Left hindlimb (tissue), 1 donor: Measurements from ENCODE around the gene DHX8.
A peak's percentile ranks its signal among the peaks of the same experiment; 100 is the strongest.

Experiments
- DNase-seq: peaks from one replicate; pipeline ENCODE4 v3.0.0-alpha.2; 2018

The DHX8 gene

DNA sequence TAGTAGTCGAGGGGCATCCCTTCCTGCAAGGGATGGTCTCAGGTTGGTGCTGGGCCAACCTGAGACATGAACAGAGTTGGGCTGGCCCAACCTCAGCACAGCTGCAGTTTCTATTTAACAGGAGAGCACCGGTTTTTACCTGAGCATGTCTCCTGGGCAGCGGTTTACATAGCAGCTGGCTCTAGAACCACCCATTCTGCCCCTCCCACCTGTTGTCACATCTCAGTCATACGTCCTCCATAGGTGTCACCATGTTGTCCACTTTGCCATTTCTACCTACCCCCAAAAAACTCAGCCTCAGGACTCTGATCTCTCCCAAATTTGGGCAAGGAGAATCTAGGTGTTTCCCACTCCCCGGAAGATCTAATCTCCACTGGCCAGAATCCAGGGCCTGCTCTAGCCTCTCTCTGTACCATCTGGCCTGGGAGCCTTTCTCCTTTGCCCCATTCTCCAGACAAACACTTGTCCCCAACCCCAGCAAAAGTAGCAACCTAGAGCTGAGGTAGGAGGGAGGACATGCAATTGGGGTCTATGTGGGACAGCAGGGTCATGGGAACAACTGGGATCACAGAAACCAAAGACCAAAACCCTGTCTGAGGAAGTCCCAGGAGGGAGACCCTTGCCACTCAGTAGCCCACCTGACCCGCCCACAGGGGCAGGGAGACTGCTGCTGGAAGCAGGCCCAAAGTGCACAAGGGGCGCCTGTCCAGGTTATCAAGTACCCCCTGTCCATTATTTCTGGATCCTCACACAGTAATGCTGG lies 43.3 kb downstream of the DHX8 start:
- no peak for DNase-seq

DNA sequence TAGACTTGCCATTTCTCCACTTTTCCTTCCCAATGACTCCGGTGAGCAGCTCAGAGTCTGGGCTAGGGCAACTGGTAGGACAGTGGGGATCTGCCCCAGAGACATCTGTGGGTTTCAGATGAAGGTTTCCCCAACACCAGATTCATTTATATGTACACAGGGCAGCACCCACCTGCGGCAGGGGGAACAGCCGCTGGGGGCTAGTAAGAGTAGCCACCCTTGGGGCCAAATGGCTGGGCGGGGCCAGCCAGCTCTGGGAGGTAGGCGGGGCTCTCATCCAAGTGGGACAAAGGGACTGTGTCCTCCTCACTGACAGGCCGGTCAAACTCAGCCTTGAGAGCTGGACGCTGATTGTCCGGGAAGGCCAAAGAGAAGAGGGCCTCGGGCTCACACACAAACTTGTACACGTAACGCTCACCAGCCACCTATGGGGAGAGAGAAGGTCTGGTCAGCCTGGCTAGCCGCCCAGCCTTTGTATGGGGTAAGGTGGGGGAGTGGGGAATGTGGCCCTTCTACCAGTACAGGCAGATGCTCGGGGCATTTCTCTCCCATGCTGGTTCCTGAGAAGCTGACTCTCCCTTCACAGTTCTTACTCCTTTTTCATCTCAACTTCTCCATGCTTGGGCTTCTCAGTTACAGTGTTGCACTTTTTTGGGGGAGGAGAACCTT lies 44.7 kb downstream of the DHX8 start:
- no peak for DNase-seq

DNA sequence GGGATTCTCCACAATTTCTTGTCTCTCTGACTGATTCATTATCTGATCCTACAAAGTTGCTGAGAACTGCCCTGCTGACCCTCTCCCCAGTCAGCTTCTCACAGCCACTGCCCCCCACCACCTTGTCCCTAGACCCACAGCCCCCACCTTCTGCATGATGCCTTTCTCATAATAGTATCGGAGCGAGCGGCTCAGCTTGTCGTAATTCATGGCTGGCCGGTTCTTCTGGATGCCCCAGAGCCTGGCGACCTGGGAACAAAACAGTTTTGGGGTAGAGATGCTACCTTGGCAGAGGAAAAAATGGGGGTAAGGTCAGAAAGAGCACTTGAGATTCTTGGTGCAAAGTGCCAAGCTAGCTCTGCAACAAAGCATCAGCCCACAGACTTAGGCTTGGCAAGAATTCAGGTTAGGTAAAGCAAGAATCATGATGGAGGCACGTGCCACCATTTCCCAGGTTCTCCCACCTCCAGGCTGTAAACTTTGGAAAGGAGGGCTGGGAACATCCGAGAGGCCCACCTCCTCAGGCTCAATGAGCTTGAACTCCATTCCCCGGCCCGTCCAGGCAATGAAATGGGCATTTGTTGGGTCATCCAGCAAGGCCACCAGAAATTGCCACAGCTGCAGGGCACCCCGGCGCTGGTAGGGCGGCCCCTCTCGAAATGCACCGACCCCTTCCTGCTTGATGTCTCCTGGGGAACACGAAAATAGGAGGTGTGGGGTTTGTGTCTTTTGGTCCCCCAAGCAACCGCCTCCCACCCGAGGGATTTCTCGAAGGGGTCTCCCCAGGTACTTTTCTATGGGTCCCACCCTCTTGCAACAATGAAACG lies 45.4 kb downstream of the DHX8 start:
- no peak for DNase-seq

DNA sequence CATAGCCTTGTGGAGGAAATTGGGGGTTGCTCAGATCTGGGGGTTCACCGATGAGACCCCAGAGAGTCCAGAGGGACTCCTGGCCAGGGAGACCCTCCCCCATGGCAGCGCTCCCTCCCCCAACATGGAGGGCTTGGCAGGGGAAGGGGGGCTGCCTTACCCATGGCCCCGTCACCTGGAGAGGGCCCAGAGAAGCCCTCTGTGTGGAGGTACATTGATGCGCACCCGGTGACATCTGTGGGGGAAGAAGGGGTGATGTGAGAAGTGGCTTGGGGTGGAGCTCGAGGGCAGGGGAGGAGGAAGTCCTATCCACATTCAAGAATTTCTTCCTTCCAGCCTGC lies 46.1 kb downstream of the DHX8 start:
- no peak for DNase-seq

DNA sequence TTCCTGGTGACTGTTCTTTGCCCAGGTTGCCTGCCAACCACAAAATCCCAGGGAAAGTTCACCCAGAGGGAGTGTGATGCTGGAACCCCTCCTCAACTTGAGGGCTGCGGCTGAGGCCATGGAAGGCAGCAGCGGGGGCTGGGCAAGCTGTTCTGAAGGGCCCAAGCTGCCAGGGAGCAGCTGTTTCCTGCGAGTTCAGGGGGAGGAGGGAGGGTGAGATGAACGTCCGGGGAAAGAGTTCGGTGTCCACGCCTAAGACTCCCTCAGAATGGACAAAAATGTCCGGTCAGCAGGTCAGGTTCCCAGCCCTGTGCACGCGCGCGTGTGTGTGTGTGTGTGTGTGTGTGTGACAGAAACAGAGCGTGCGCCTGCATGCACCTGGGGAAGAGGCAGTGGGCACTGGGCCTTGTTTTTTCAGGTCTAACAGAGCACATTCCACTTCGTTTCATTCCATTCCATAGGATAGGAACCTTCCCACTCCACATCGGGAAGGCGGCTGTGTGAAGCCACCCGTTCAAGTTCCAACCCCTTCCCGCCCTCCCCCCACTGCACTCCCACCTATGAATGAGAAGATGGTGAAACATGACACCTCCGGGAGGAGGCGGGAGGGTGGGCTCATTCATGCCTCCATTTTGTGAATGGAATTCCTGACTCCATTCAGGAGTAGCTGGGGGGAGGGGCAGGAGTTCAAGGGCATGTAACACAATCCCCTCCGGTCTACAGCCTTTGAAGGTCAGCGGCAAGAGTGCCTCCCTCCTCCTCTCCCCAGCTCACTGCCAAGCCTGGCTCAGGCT lies 46.7 kb downstream of the DHX8 start:
- DNase-seq, result peak; percentile 94

DNA sequence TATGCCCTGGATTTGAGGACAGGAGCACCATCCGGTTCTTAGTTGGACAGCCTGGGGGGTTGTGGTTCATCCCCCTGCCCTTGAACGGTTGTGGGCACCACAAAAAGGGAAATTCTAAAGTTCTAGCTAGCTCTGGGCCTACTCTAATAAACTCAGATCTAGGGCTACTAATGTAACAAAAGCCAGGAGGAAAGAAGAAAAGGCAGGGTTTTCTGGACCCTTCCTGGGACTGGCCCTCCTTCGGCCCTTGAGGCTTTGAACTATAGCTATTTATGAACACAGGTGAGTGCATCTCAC lies 47.3 kb downstream of the DHX8 start:
- DNase-seq, result no peak

DNA sequence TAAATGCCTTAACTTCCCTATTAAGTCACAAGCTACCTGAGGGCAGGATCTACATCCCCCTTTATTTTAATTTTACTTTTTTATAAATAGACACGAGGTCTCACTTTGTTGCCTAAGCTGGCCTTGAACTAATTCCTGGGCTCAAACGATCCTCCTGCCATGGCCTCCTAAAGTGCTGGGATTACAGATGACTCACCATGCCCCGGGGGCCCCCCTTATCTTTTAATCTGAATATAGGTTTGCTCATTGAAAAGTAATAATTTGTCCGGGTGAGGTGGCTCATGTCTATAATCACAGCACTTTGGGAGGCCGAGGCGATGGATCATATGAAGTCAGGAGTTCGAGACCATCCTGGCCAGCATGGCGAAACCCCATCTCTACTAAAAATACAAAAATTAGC lies 48.2 kb downstream of the DHX8 start:
- DNase-seq, result no peak

DNA sequence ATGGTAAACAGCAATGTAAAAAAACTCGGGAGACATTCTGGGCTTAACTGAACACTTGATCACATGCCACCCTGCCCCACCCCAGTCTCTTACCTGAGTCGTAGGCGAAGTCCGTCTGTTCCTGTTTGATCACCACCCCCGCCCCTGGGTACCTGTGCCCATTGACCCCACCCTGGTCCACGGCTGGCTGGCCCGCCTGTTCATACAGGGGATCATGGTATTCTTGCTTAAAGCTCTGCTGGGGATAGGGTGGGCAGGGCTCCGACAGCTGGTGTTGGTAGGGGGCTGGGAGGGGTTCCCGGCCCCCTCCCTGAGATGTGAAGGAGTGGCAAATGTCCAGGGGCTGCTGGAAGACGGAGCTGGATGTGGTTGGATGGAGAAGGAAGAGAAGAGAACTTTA lies 48.8 kb downstream of the DHX8 start:
- no peak for DNase-seq

DNA sequence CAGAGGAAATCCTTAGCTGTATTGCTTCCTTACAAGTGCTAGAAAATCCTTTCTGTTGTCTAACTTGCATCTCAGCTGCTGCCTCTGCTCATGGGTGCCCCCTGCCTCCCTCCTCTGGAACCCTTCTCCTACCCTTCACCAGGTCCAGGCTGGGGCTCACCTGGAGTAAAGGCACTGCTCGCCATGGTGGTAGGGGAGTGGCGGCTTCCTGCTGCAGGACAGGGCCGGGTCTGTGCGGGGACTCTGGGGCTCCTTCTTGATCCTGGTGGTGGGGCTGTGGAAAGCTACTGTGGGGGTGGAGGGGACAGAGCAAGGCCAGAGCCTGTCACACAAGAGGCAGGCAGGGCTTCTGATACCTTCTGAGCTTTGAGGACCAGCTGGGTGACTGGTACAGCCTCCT lies 49.9 kb downstream of the DHX8 start:
- no peak for DNase-seq

DNA sequence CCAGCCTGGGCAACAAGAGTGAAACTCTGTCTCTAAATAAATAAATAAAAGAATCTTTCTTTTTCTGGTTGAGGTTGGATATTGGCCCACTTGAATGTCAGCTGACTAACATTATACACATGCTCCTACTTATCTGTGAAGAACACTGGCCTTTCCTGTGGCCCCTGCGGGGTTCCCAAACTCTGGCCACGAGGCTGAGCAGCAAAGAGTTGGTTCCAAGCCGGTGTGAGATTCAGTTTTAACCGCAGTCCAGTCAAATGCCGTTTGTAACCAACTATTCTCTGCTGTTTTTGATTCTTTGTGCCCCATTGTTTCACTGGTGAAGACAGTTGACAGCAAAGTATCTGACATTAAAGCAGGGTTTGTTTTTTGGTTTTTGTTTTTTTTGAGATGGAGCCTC lies 51.1 kb downstream of the DHX8 start:
- DNase-seq, result no peak

DNA sequence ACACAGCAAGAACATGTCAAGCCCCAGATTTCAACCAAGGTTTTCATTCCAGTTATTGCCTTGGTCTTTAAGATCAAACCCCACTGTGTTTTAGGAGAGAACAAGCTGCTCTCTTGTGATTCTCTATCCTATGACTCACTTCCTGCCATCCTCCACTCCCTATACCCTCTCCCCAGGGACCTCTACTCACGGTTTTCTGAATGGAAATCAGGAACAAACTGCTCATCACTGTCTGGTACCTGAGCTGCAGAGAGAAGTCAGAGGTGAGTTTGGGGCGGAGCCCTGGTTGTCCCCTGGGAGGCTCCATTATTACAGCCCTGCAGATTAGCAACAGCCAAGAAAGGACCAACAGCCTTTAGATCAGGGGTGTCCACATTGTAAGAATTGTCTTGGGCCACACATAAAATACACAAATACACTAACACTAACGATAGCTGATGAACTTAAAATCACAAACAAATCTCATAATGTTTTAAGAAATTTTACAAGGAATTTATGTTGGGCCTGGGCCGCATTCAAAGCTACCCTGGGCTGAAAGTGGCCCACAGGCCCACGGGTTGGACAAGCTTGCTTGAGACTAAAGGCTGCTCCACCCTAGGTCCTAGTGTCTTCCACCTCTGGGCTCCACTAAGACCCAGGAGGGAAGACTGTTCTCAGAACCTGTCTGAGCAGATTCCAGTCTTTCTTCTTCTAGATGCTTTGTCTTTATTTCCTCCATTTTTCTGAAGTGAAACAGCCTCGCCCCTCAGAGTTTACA lies 52.6 kb downstream of the DHX8 start:
- DNase-seq, result no peak

DNA sequence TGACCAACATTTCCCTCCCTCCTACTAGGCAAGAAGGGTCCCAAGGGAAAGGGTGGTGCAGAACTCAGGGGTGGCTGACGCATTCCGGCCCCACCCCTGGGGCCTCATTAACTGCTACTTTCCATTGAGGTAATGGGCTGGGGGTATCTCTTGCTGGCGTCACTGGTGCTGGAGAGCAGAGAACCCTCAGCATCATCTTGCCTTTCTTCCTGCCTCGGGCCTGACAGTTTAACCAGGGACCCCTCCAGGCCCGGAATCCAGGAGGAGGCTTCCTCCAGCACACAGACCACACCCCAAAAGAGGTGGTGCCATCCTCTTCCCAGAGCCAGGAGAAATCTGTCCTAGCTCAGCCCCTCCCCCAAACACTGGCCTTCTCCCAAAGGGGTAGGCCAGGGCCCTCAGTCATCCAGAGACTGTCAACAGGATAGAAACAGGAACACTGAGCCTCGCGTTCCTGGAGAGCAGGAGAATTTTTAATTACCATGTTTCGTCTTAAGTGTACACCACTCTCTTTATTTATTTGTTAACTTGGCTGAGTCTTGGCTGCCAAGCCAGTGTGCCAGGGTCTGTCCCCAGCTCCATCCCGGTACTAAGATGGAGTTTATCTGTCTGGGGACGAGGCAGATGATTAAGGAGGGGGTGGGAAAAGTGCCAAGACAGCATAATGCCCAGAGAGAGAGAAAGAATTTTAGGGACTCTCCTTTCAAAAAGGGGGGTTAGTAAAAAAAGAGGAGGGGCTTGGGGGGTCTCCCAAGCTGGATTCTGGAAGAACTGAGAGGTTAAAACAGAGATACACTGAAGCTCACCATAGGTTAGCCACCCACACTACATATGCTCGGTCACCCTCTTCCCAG lies 57.3 kb downstream of the DHX8 start:
- no peak for DNase-seq

DNA sequence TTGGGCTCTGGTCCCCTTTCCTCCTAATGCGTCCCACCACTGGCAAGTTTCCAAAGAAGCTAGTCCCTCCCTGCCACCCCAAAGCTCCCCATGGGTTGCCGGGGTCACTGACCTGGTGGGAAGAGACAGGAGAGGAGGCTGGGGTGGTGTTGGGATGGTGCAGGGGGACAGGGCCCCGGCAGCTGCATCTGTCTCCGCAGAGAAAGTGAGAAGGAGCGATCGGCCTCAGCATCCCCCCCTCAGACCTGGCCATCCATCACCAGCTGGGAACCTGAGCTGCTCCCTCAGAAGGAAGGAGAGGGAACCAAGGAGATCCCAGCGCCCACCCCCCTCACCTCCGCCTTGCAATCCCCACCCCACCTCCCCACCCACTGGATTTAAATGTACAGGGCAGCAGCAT lies 59.1 kb downstream of the DHX8 start:
- no peak for DNase-seq

DNA sequence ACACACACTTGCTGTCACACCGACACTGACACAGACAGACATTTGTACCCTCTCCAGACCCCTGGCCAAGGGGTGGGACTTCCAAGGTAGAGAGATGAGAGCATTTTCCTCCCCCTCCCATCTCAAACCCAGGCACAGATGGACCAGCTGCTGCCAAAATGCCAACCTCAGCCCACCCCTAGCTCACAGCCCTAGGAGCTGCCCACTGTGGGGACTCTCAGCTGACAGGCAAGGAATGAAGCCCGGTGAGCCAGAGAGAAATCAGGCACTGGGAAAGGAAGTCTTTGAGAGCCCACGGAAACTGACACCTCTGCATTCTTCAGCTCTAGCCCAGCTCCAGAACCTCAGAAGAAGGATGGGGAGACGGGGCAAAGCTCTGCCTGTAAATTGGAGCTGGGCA lies 59.5 kb downstream of the DHX8 start:
- no peak for DNase-seq

DNA sequence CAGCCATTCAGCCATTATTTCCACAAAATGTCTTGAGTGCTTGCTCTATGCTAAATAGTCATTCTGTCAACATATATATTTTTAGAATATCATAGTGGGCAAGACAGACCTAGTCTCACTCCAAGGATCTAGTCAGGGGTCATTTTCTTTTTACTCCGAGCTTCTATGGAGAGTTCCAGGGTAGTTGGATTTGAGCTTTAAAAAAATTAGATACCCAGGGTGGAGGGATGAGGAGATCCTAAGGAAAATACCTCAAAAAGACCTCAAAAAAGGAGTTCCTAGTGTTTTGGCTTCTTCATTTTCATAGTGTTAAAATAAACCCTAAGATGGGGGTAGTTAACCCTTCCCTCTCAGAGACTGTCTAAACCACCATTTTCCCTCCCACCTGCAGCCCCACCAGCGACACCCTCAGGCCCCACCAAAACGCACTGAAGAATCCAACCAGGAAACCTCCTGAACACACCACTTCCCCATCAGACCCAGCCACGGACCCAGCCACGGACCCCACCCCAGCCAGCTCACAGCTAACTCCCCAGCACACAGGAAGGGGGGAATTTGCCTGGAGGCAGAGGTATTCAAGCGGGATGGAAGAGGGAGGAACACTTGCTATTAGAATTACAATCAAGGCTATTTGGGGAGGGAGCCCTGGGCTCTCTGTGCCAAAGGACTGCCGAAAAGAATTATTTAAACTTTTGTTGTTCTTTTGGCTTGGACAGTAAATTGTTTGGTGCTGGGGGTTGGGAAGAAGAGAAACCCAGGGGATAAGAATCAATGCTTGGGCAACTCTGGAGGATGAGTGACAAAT lies 60.2 kb downstream of the DHX8 start:
- no peak for DNase-seq

DNA sequence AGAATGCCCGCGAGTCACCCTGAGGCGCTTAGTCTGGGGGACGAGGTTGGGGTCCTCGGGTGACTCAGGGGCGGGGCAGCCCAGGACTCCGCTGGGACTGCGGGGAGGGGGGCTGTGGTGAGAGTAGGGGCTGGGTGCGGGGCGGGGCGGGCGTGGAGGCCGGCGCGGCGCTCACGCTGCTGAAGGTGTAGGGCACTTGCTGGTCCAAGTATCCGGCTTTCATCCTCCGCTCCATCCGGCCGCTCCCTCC lies 61.5 kb downstream of the DHX8 start:
- no peak for DNase-seq

DNA sequence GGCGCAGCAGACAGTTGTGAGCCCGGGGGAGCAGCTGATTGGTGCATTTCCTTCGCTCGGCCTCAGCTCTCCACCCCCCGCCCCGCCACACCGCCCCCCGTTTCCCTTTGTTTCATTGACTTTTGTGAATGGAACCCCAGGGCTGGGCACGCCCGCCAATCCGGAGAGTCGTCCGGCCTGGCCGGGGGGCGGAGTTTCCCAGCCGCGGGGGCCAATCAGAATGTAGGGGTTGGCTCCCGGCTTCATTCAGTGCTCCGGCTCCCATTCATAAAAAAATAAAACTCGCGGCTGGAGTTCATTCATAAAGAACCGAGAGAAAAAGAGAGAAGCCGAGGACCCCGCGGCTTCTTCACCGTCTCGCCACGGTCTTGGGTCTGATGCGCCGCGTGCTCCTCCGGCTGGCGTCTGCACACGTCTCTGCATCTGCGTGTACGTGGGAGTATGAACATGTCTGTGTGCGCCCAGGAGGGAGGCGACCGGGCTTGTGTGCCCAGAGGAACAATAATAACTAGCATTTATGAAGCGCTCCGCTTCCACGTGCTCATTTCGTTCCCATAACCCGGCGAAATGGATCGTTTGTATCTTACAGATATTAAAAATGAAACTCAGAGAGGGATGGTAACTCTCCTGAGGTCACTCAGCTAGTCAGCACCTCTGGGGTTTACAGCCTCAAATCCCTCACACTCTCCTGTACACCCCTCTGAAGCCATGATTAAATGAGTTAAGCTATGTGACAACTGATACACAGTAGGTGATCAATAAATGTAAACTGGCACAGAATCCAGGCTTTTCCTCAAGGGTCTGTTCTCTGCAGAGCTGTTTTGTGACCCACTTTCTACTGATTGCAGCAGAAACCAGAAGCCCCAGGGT lies 62.8 kb downstream of the DHX8 start, which contains the start of gene ETV4:
TSS of gene ETV4 (minus strand) at position 22 of the 870 bp plus-strand sequence. CDS start 723 bp downstream, outside the sequence.
- peak; percentile 95 for DNase-seq

DNA sequence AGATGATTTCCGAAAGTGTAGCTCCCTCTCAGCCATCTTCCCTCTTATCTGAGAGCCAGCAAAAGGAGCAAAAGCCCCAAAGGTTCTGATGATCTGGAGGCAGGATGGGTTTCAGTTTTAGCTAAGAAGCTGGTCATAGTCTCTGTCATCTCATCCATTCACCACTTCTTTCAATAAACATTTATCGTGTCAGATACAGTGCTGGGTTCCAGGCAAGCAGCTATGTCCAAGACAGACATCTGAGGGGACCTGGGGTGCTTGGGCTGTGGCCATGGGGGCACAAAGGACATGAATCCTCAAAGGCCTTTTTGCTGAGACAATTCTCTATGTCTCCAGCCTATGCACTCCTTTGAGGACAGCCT lies 63.4 kb downstream of the DHX8 start:
- no peak for DNase-seq

DNA sequence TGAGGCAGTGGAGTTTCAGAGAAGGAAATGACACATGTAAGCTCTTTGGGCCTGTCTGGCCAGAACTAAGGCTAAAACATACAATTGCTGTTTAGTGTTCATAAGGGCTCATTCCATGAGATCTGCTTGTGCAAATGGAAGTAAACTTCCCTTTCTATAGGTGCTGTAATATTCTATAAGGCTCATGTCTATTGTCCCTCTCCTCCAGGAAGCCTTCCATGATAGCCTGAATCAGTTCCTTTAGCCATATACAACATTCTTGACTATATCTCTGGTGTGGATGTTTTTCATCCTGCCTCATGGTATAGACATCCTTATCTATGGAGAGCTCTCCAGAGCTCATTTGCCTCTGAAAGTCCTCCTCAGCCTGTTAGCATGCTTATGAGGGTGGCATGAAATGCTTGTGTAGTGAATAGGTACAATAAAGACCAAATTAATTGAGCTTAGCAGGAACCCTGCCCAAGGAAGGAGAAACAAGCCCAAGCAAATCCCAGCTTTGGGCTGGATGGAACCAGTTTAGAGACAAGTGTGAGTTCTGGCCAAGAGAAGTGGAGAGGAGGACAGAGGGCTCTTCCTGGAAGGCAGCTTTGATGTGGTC lies 64.0 kb downstream of the DHX8 start:
- no peak for DNase-seq
